Trophoblast cell (in vitro differentiated cells and primary cell): Measurements from ENCODE around the gene LHX6.

ENCODE experiments used
- DNase-seq, 2 donors: peaks; one replicate each; pipeline ENCODE4 v3.0.0-alpha.2; 2016
- H2AFZ ChIP-seq: 2 replicates; pipeline ENCODE4 v1.6.1; 2013; ENCODE audit warnings: low read length, moderate library complexity, mild to moderate bottlenecking; ENCODE audit not compliant: insufficient read depth, poor library complexity
- H2AK5ac ChIP-seq: 2 replicates; pipeline ENCODE4 v1.6.1; 2013; ENCODE audit warnings: mild to moderate bottlenecking, low read length
- H2BK120ac ChIP-seq: 2 replicates; pipeline ENCODE4 v1.6.1; 2013; ENCODE audit warnings: low read length, mild to moderate bottlenecking, moderate library complexity; ENCODE audit not compliant: insufficient read depth, poor library complexity
- H2BK12ac ChIP-seq: 2 replicates; pipeline ENCODE4 v1.6.1; 2013; ENCODE audit warnings: mild to moderate bottlenecking, low read length, moderate library complexity
- H2BK5ac ChIP-seq: 2 replicates; pipeline ENCODE4 v1.6.1; 2013; ENCODE audit warnings: low read length, low read depth, moderate library complexity, mild to moderate bottlenecking; ENCODE audit not compliant: poor library complexity
- H3K14ac ChIP-seq: 2 replicates; pipeline ENCODE4 v1.6.1; 2013; ENCODE audit warnings: mild to moderate bottlenecking, low read length
- H3K18ac ChIP-seq: 2 replicates; pipeline ENCODE4 v1.6.1; 2013; ENCODE audit warnings: mild to moderate bottlenecking, low read length
- H3K23ac ChIP-seq: 2 replicates; pipeline ENCODE4 v1.6.1; 2013; ENCODE audit warnings: low read length
- H3K27ac ChIP-seq: 2 replicates; pipeline ENCODE4 v1.5.1; 2013; ENCODE audit warnings: low read depth, mild to moderate bottlenecking, inconsistent platforms, low read length, moderate library complexity
- H3K27me3 ChIP-seq: 2 replicates; pipeline ENCODE4 v1.6.1; 2013; ENCODE audit warnings: inconsistent platforms, mild to moderate bottlenecking, low read length, moderate library complexity; ENCODE audit not compliant: insufficient read depth
- H3K36me3 ChIP-seq, 2 experiments: 1 replicate in 1 of 2; 2 replicates in 1 of 2; pipeline ENCODE4 v1.6.1; 2013; ENCODE audit warnings: low read length in 2 of 2, mild to moderate bottlenecking in 2 of 2, moderate library complexity in 1 of 2; ENCODE audit not compliant: insufficient read depth in 2 of 2, control insufficient read depth in 1 of 2
- H3K4ac ChIP-seq: 2 replicates; pipeline ENCODE4 v1.6.1; 2013; ENCODE audit warnings: low read depth, mild to moderate bottlenecking, low read length, moderate library complexity
- H3K4me1 ChIP-seq, 2 experiments: 1 replicate in 1 of 2; 2 replicates in 1 of 2; pipeline ENCODE4 v1.6.1; 2013; ENCODE audit warnings: low read length in 2 of 2, mild to moderate bottlenecking in 2 of 2, moderate library complexity in 1 of 2; ENCODE audit not compliant: insufficient read depth in 2 of 2, control insufficient read depth in 1 of 2
- H3K4me2 ChIP-seq: 2 replicates; pipeline ENCODE4 v1.6.1; 2013; ENCODE audit warnings: inconsistent platforms, mild to moderate bottlenecking, low read length, moderate library complexity
- H3K4me3 ChIP-seq: 2 replicates; pipeline ENCODE4 v1.5.1; 2013; ENCODE audit warnings: mild to moderate bottlenecking, low read depth, low read length, inconsistent platforms
- H3K79me1 ChIP-seq: one replicate; pipeline ENCODE4 v1.6.1; 2013; ENCODE audit warnings: low read length
- H3K79me2 ChIP-seq: 2 replicates; pipeline ENCODE4 v1.6.1; 2013; ENCODE audit warnings: low read length, mild to moderate bottlenecking; ENCODE audit not compliant: control insufficient read depth, insufficient read depth, poor library complexity
- H3K9ac ChIP-seq: 2 replicates; pipeline ENCODE4 v1.6.1; 2013; ENCODE audit warnings: mild to moderate bottlenecking, low read length
- H3K9me3 ChIP-seq: 2 replicates; pipeline ENCODE4 v1.6.1; 2013; ENCODE audit warnings: low read depth, mild to moderate bottlenecking, control low read depth, inconsistent platforms, low read length; ENCODE audit not compliant: insufficient read depth
- H4K12ac ChIP-seq: 2 replicates; pipeline ENCODE4 v1.6.1; 2013; ENCODE audit warnings: low read depth, mild to moderate bottlenecking, low read length, moderate library complexity
- H4K8ac ChIP-seq: 2 replicates; pipeline ENCODE4 v1.6.1; 2013; ENCODE audit warnings: low read depth, mild to moderate bottlenecking, low read length, moderate library complexity
- H4K91ac ChIP-seq: one replicate; pipeline ENCODE4 v1.6.1; 2013; ENCODE audit warnings: low read depth, mild to moderate bottlenecking, low read length, moderate library complexity
- WGBS: extraction: QIAGEN DNeasy Blood & Tissue Kit; methylation state at CpG from one replicate; pipeline ENCODE4 v1.1.7; 2013; ENCODE audit warnings: missing lambda C conversion rate; ENCODE audit not compliant: insufficient read length, insufficient coverage; ENCODE audit errors: extremely low coverage; 5-methylcytosine and 5-hydroxymethylcytosine counted together

LHX6 gene

GRCh38 chr9:122190597-122191381 lies 38.0 kb downstream of the LHX6 start:
- no peaks in the 10 kb centered on the region for H3K27me3 ChIP-seq
- no peak overlapping the region for H4K91ac ChIP-seq
- no CpG with 5 or more reads among the region's 12 CpGs for WGBS
- H3K4me3 ChIP-seq = no peak overlapping the region
- no peak overlapping the region for H3K27ac ChIP-seq
- H3K36me3 ChIP-seq = no peaks in the 10 kb centered on the region
- H3K79me1 ChIP-seq = no peaks in the 10 kb centered on the region
- no peak overlapping the region for H2BK5ac ChIP-seq
- H4K8ac ChIP-seq = no peak overlapping the region
- no peak overlapping the region for H3K4ac ChIP-seq
- peaks cover 2% of the 10 kb centered on the region for H3K9me3 ChIP-seq
- H2BK120ac ChIP-seq = no peak overlapping the region
- H3K9ac ChIP-seq = no peak overlapping the region
- H3K18ac ChIP-seq = no peak overlapping the region
- no peak overlapping the region for H3K4me2 ChIP-seq
- H2AK5ac ChIP-seq = no peak overlapping the region
- H3K23ac ChIP-seq = no peak overlapping the region
- no peaks in the 10 kb centered on the region for H3K79me2 ChIP-seq
- no peak overlapping the region for H4K12ac ChIP-seq
- H3K14ac ChIP-seq = no peak overlapping the region
- H2BK12ac ChIP-seq = no peak overlapping the region
- no peak overlapping the region for H2AFZ ChIP-seq
- no peaks in the 10 kb centered on the region for H3K4me1 ChIP-seq
- no peak for DNase-seq

GRCh38 chr9:122188369-122188768 lies 40.4 kb downstream of the LHX6 start:
- no peak overlapping the region for H3K18ac ChIP-seq
- H3K9ac ChIP-seq = no peak overlapping the region
- H4K91ac ChIP-seq = no peak overlapping the region
- H3K4ac ChIP-seq = no peak overlapping the region
- H2BK12ac ChIP-seq = no peak overlapping the region
- no peak overlapping the region for H3K4me2 ChIP-seq
- peaks cover 3% of the 10 kb centered on the region for H3K9me3 ChIP-seq
- H3K27ac ChIP-seq = no peak overlapping the region
- no peak overlapping the region for H2AK5ac ChIP-seq
- no peaks in the 10 kb centered on the region for H3K79me2 ChIP-seq
- H2BK120ac ChIP-seq = no peak overlapping the region
- no peaks in the 10 kb centered on the region for H3K4me1 ChIP-seq
- no peak overlapping the region for H2BK5ac ChIP-seq
- H4K8ac ChIP-seq = no peak overlapping the region
- no peak overlapping the region for H2AFZ ChIP-seq
- no peak overlapping the region for H3K4me3 ChIP-seq
- H4K12ac ChIP-seq = no peak overlapping the region
- no CpG with 5 or more reads among the region's 6 CpGs for WGBS
- no peak overlapping the region for H3K14ac ChIP-seq
- H3K23ac ChIP-seq = no peak overlapping the region
- H3K36me3 ChIP-seq = no peaks in the 10 kb centered on the region
- no peaks in the 10 kb centered on the region for H3K27me3 ChIP-seq
- DNase-seq = no peak
- H3K79me1 ChIP-seq = no peaks in the 10 kb centered on the region

GRCh38 chr9:122186777-122187470 lies 41.8 kb downstream of the LHX6 start:
- H3K23ac ChIP-seq = no peak overlapping the region
- H3K27ac ChIP-seq = no peak overlapping the region
- H3K9me3 ChIP-seq = peaks cover 3% of the 10 kb centered on the region
- no peak overlapping the region for H3K14ac ChIP-seq
- no peaks in the 10 kb centered on the region for H3K36me3 ChIP-seq
- H3K79me2 ChIP-seq = no peaks in the 10 kb centered on the region
- H3K4ac ChIP-seq = no peak overlapping the region
- no peak overlapping the region for H4K12ac ChIP-seq
- no peak overlapping the region for H4K91ac ChIP-seq
- no peak overlapping the region for H3K9ac ChIP-seq
- H3K79me1 ChIP-seq = no peaks in the 10 kb centered on the region
- H3K4me1 ChIP-seq = no peaks in the 10 kb centered on the region
- no peak for DNase-seq
- H3K4me2 ChIP-seq = no peak overlapping the region
- no peak overlapping the region for H2AFZ ChIP-seq
- no peak overlapping the region for H4K8ac ChIP-seq
- H3K27me3 ChIP-seq = no peaks in the 10 kb centered on the region
- H2BK5ac ChIP-seq = no peak overlapping the region
- H3K18ac ChIP-seq = no peak overlapping the region
- H3K4me3 ChIP-seq = no peak overlapping the region
- H2BK120ac ChIP-seq = no peak overlapping the region
- no CpG with 5 or more reads among the region's 8 CpGs for WGBS
- H2BK12ac ChIP-seq = no peak overlapping the region
- no peak overlapping the region for H2AK5ac ChIP-seq

GRCh38 chr9:122186301-122186700 lies 42.5 kb downstream of the LHX6 start:
- Histone ChIP-seq H3K23ac (no peak overlapping the region), H2BK12ac (no peak overlapping the region), H3K14ac (no peak overlapping the region), H3K4me3 (no peak overlapping the region), H2BK120ac (no peak overlapping the region), H4K8ac (no peak overlapping the region), H3K27ac (no peak overlapping the region), H2AK5ac (no peak overlapping the region), H3K79me1 (no peaks in the 10 kb centered on the region), H3K4me1 (no peaks in the 10 kb centered on the region), H4K12ac (no peak overlapping the region), H3K4me2 (no peak overlapping the region), H3K27me3 (no peaks in the 10 kb centered on the region), H2AFZ (no peak overlapping the region), H3K18ac (no peak overlapping the region), H3K9ac (no peak overlapping the region), H3K36me3 (no peaks in the 10 kb centered on the region), H3K9me3 (peaks cover 3% of the 10 kb centered on the region), H2BK5ac (no peak overlapping the region), H3K79me2 (no peaks in the 10 kb centered on the region), H3K4ac (no peak overlapping the region), H4K91ac (no peak overlapping the region)
- no peak for DNase-seq
- no CpG with 5 or more reads among the region's 5 CpGs for WGBS
